ENCODE results near the gene ERG28. TPM values are rescaled to one million over a fixed set of nuclear protein-coding genes. Genes with fewer than 3 reads are reported as not detected.

Gene ERG28
- total RNA-seq, 1 donor from 2014 or later, result 16.2 TPM

GRCh38 chr14:75609606-75610475 is 50.8 kb downstream of the ERG28 start:
- no peak for TF ChIP-seq CTCF (IDR thresholded peaks at IDR 0.05; ENCODE audit: insufficient read depth, low read length, poor library complexity, severe bottlenecking)
- Histone ChIP-seq H3K27me3 (ENCODE audit: control insufficient read depth, insufficient read depth, low read length) (no peaks in the 10 kb centered on the region), H3K4me3 (ENCODE audit: low read depth, low read length) (no peak overlapping the region), H3K36me3 (ENCODE audit: control insufficient read depth, insufficient read depth, low read length) (no peaks in the 10 kb centered on the region)
- no peak for DNase-seq (ENCODE audit: low read depth)

DNA sequence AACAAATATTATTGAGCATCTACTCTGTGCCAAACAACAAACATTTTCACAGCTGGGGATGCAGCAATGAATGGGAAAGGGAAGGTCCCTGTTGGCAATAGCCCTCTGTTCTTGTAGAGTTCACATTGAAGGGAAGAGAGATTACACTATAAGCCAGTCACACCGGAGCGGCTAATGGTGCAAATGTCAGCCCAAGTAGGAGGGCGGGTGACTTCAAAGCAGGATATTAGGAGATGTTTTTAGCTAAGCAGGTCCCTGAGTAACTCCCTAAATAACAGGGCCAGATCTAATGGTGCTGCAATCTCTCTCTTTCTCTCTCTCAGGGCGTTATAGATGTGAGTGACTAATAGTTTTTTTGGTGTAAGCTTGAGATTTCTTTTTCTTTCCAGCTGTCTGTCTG is 51.6 kb downstream of the ERG28 start:
- DNase-seq (ENCODE audit: low read depth), result no peak
- H3K27me3 ChIP-seq (ENCODE audit: control insufficient read depth, insufficient read depth, low read length), result no peaks in the 10 kb centered on the region
- no peaks in the 10 kb centered on the region for H3K36me3 ChIP-seq (ENCODE audit: control insufficient read depth, insufficient read depth, low read length)
- H3K4me3 ChIP-seq (ENCODE audit: low read depth, low read length), result no peak overlapping the region
- TF ChIP-seq CTCF (IDR thresholded peaks at IDR 0.05; ENCODE audit: insufficient read depth, low read length, poor library complexity, severe bottlenecking), result no peak

DNA sequence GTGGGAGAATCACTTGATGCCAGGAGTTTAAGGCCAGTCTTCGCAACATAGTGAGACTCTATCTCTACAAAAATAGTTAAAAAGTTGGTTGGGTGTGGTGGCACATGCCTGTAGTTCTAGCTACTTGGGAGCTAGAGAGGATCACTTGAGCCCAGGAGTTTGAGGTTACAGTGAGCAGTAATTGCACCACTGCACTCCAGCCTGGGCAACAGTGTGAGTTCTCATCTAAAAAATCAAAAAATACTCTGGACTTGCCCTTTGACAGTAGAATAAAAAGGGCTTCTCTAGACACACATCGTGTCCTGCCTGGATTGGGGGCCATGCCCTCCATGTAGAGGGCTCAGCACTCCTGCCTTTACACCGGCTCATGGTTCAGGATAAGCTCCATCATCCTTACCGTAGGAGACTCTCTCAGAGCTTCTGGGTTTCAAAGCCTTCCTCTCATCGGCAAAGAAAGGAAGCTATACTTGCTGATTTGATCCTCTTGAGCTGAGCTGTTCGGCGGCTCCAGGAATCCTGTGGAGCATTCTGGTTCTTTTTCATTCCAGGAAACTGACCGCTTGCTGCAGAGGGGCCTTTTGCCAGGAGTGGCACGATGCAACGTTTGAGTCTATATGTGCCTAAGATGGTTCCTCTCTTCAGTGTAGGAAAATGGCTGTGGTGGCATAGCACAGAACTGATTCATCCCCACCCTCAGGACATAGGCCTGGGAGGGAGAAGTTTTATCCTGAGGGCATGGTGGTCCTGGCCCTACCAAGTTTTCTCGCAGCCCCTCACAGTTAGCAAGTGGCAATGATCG is 52.6 kb downstream of the ERG28 start:
- no peak for TF ChIP-seq CTCF (IDR thresholded peaks at IDR 0.05; ENCODE audit: insufficient read depth, low read length, poor library complexity, severe bottlenecking)
- H3K4me3 ChIP-seq (ENCODE audit: low read depth, low read length), result no peak overlapping the region
- DNase-seq (ENCODE audit: low read depth), result no peak
- peaks cover 2% of the 10 kb centered on the region for H3K27me3 ChIP-seq (ENCODE audit: control insufficient read depth, insufficient read depth, low read length)
- H3K36me3 ChIP-seq (ENCODE audit: control insufficient read depth, insufficient read depth, low read length), result no peaks in the 10 kb centered on the region

- Histone ChIP-seq H3K27me3 (ENCODE audit: control insufficient read depth, insufficient read depth, low read length) (peaks cover 4% of the 10 kb centered on the region), H3K4me3 (ENCODE audit: low read depth, low read length) (no peak overlapping the region), H3K36me3 (ENCODE audit: control insufficient read depth, insufficient read depth, low read length) (no peaks in the 10 kb centered on the region)
- no peak for TF ChIP-seq CTCF (IDR thresholded peaks at IDR 0.05; ENCODE audit: insufficient read depth, low read length, poor library complexity, severe bottlenecking)
- DNase-seq (ENCODE audit: low read depth), result no peak
These were observed 53.6 kb downstream of the ERG28 start for GRCh38 chr14:75607044-75607443.

DNA sequence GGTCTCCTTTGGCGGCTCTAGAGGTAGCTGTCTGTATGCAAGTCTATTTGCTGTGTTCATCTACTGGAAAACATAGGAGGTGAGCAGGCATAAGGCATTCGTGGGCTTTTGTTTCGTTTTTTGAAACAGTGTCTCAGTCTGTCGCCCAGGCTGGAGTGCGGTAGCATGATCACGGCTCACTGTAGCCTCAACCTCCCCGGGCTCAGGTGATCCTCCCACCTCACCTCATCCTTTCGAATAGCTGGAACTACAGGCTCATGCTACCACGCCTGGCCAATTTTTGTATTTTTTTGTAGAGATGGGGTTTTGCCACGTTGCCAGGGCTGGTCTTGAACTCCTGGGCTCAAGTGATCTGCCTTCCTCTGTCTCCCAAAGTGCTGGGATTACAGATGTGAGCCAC is 54.8 kb downstream of the ERG28 start:
- H3K27me3 ChIP-seq (ENCODE audit: control insufficient read depth, insufficient read depth, low read length), result peaks cover 4% of the 10 kb centered on the region
- no peaks in the 10 kb centered on the region for H3K36me3 ChIP-seq (ENCODE audit: control insufficient read depth, insufficient read depth, low read length)
- TF ChIP-seq CTCF (IDR thresholded peaks at IDR 0.05; ENCODE audit: insufficient read depth, low read length, poor library complexity, severe bottlenecking), result no peak
- no peak overlapping the region for H3K4me3 ChIP-seq (ENCODE audit: low read depth, low read length)
- no peak for DNase-seq (ENCODE audit: low read depth)
